H54 (cell line): ENCODE data around the gene WBP1.
A peak's percentile ranks its signal among the peaks of the same experiment; 100 is the strongest.

ENCODE experiments used
- DNase-seq: peaks from one replicate; pipeline ENCODE4 v3.0.0; 2011; ENCODE audit warnings: low spot score, mixed read lengths; ENCODE audit not compliant: insufficient read length
- FAIRE-seq: peaks from 3 replicates; lab custom pipeline; 2011; peaks lifted over from hg19 to GRCh38; lab: Jason Lieb, UNC
- POLR2A ChIP-seq: IDR thresholded peaks from 2 replicates; pipeline ENCODE4 v1.6.1; 2011; ENCODE audit warnings: low read depth, mild to moderate bottlenecking, low read length

WBP1 gene

GRCh38 chr2:74502720-74503505 is 44.7 kb downstream of the WBP1 start:
- DNase-seq (no peak), FAIRE-seq (no peak)
- TF ChIP-seq POLR2A, result peak; percentile 40; the same call in 1 of the 2 replicates

- DNase-seq (no peak), FAIRE-seq (no peak)
- no peak for TF ChIP-seq POLR2A
Observed at GRCh38 chr2:74503506-74504475, 45.6 kb downstream of the WBP1 start.

GRCh38 chr2:74504591-74504990 is 46.4 kb downstream of the WBP1 start:
- no peak for FAIRE-seq
- no peak for DNase-seq
- TF ChIP-seq POLR2A, result no peak

- no peak for FAIRE-seq
- DNase-seq, result no peak
- no peak for TF ChIP-seq POLR2A
Observed at GRCh38 chr2:74505448-74506246, 47.4 kb downstream of the WBP1 start.

GRCh38 chr2:74507145-74507925 is 49.1 kb downstream of the WBP1 start, which contains the start of gene PCGF1:
PCGF1 (minus strand) TSS chr2:74507695; CDS start chr2:74507668, 27 bp downstream.
- peak; percentile 56 for TF ChIP-seq POLR2A
- peak; percentile 71 for FAIRE-seq

GRCh38 chr2:74507926-74508520 is 49.8 kb downstream of the WBP1 start:
- FAIRE-seq (no peak), DNase-seq (no peak)
- TF ChIP-seq POLR2A, result no peak

More at GRCh38 chr2:74507145-74507925, 49.1 kb downstream of the WBP1 start, which contains the start of gene PCGF1:
- DNase-seq, result peak; percentile 97

GRCh38 chr2:74510272-74510671 is 52.0 kb downstream of the WBP1 start:
- FAIRE-seq (no peak), DNase-seq (no peak)

More at GRCh38 chr2:74510272-74510671, 52.0 kb downstream of the WBP1 start:
- TF ChIP-seq POLR2A, result no peak
